ENCODE results near the gene NLRP3. TPM values are rescaled to one million over a fixed set of nuclear protein-coding genes. Genes with fewer than 3 reads are reported as not detected.

The NLRP3 gene
- polyA plus RNA-seq, 1 of the 3 experiments (the other 2 are of a cell fraction): 0.87 TPM

- TF ChIP-seq, protein P1, sequence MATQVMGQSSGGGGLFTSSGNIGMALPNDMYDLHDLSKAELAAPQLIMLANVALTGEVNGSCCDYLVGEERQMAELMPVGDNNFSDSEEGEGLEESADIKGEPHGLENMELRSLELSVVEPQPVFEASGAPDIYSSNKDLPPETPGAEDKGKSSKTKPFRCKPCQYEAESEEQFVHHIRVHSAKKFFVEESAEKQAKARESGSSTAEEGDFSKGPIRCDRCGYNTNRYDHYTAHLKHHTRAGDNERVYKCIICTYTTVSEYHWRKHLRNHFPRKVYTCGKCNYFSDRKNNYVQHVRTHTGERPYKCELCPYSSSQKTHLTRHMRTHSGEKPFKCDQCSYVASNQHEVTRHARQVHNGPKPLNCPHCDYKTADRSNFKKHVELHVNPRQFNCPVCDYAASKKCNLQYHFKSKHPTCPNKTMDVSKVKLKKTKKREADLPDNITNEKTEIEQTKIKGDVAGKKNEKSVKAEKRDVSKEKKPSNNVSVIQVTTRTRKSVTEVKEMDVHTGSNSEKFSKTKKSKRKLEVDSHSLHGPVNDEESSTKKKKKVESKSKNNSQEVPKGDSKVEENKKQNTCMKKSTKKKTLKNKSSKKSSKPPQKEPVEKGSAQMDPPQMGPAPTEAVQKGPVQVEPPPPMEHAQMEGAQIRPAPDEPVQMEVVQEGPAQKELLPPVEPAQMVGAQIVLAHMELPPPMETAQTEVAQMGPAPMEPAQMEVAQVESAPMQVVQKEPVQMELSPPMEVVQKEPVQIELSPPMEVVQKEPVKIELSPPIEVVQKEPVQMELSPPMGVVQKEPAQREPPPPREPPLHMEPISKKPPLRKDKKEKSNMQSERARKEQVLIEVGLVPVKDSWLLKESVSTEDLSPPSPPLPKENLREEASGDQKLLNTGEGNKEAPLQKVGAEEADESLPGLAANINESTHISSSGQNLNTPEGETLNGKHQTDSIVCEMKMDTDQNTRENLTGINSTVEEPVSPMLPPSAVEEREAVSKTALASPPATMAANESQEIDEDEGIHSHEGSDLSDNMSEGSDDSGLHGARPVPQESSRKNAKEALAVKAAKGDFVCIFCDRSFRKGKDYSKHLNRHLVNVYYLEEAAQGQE (IDR thresholded peaks at IDR 0.05; ENCODE audit: low read depth, low read length): no peak
- TF ChIP-seq MXI1 (IDR thresholded peaks at IDR 0.05; ENCODE audit: low read depth, low read length) (no peak), TAF1 (IDR thresholded peaks at IDR 0.05; ENCODE audit: borderline replicate concordance, low read depth, low read length) (no peak), ELF1 (IDR thresholded peaks at IDR 0.05) (no peak), TCF12 (IDR thresholded peaks at IDR 0.05) (no peak), RXRA (IDR thresholded peaks at IDR 0.05; ENCODE audit: borderline replicate concordance, low read depth) (no peak)
- TF ChIP-seq, protein P2, sequence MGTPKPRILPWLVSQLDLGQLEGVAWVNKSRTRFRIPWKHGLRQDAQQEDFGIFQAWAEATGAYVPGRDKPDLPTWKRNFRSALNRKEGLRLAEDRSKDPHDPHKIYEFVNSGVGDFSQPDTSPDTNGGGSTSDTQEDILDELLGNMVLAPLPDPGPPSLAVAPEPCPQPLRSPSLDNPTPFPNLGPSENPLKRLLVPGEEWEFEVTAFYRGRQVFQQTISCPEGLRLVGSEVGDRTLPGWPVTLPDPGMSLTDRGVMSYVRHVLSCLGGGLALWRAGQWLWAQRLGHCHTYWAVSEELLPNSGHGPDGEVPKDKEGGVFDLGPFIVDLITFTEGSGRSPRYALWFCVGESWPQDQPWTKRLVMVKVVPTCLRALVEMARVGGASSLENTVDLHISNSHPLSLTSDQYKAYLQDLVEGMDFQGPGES (IDR thresholded peaks at IDR 0.05; ENCODE audit: low read depth, low read length): no peak
These were observed 19.8 kb downstream of the NLRP3 start (continued) for GRCh38 chr1:247435759-247436147.

- 32% methylated on average over 17 of the region's 17 CpGs for WGBS (ENCODE audit: low lambda C conversion rate)
- Histone ChIP-seq H3K79me2 (ENCODE audit: insufficient read depth) (no peaks in the 10 kb centered on the region), H3K36me3 (replicated peaks in 1 of 2; ENCODE audit: control insufficient read depth in 1 of 2, insufficient read depth in 2 of 2, low read length in 1 of 2) (no peaks in the 10 kb centered on the region), H3K27me3 (ENCODE audit: insufficient read depth) (no peaks in the 10 kb centered on the region), H3K4me2 (no peak overlapping the region), H3K27ac (ENCODE audit: low read depth in 2 of 2, low read length in 1 of 2) (no peak overlapping the region), H2AFZ (ENCODE audit: low read depth) (no peak overlapping the region), H3K9me3 (no peaks in the 10 kb centered on the region), H3K4me3 (ENCODE audit: low read depth in 2 of 2, low read length in 1 of 2) (no peak overlapping the region), H3K4me1 (ENCODE audit: control insufficient read depth in 1 of 2, insufficient read depth in 2 of 2, low read depth in 1 of 2, low read length in 1 of 2) (no peaks in the 10 kb centered on the region), H3F3A (replicated peaks; ENCODE audit: insufficient read depth) (no peaks in the 10 kb centered on the region), H4K20me1 (ENCODE audit: insufficient read depth) (no peaks in the 10 kb centered on the region), H3K9ac (no peak overlapping the region), H3K9me2 (no peaks in the 10 kb centered on the region)
- DNase-seq: no peak
- POLR2A ChIA-PET: no interaction called here
- TF ChIP-seq EP300 (IDR thresholded peaks at IDR 0.05; ENCODE audit: borderline replicate concordance in 1 of 2, low read depth in 1 of 2, low read length in 1 of 2): no peak
- TF ChIP-seq ZBTB33 (IDR thresholded peaks at IDR 0.05; ENCODE audit: borderline replicate concordance, low read depth): no peak
- TF ChIP-seq, protein P2 (IDR thresholded peaks at IDR 0.05; ENCODE audit: low read depth, low read length): no peak
- TF ChIP-seq, protein P1 (IDR thresholded peaks at IDR 0.05; ENCODE audit: low read depth, low read length): no peak
- TF ChIP-seq RFX5 (IDR thresholded peaks at IDR 0.05; ENCODE audit: low read length): no peak
- TF ChIP-seq NRF1 (IDR thresholded peaks at IDR 0.05; ENCODE audit: low read depth, low read length): no peak
- CTCF ChIA-PET: no interaction called here
These were observed 21.9 kb downstream of the NLRP3 start for GRCh38 chr1:247437551-247438505.

Measured in SK-N-SH (cell line).